OCI-LY1 (cell line): ENCODE results near the gene QRSL1.

Source experiments
- EZH2 ChIP-seq: fragments of 200-600 bp; sonication (generic), shearing (Covaris generic); IDR thresholded peaks from 2 replicates; pipeline ENCODE4 v1.8.0; 2017; ENCODE audit warnings: borderline replicate concordance, mixed run types, mild to moderate bottlenecking, antibody characterized with exemption, low read length, moderate library complexity, mixed read lengths
- TF ChIP-seq, protein P1 (sequence below): fragments of 200-600 bp; sonication (generic), shearing (Covaris generic); IDR thresholded peaks from 2 replicates; pipeline ENCODE4 v1.5.1; 2017; ENCODE audit warnings: mild to moderate bottlenecking, antibody characterized with exemption, low read length, moderate library complexity, mixed read lengths

DNA sequence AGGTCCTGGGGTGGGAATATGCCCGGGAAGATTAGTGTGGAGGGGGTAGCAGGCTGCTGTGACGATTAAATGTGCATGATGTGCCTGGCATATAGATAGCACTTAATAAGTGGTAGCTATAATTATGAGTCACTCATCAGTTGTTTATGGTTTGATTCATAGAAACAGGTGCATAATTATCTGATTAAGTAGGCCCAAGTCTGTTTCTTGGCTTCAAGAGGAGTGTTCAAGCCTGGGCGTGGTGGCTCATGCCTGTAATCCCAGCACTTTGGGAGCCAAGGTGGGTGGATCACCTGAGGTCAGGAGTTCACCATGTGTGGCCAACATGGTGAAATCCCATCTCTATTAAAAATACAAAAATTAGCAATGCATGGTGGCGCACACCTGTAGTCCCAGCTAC, 74.9 kb downstream of the QRSL1 start:
- TF ChIP-seq, protein P1, sequence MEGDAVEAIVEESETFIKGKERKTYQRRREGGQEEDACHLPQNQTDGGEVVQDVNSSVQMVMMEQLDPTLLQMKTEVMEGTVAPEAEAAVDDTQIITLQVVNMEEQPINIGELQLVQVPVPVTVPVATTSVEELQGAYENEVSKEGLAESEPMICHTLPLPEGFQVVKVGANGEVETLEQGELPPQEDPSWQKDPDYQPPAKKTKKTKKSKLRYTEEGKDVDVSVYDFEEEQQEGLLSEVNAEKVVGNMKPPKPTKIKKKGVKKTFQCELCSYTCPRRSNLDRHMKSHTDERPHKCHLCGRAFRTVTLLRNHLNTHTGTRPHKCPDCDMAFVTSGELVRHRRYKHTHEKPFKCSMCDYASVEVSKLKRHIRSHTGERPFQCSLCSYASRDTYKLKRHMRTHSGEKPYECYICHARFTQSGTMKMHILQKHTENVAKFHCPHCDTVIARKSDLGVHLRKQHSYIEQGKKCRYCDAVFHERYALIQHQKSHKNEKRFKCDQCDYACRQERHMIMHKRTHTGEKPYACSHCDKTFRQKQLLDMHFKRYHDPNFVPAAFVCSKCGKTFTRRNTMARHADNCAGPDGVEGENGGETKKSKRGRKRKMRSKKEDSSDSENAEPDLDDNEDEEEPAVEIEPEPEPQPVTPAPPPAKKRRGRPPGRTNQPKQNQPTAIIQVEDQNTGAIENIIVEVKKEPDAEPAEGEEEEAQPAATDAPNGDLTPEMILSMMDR, result no peak
- TF ChIP-seq EZH2, result no peak
